DOHH2 (cell line): ENCODE data around the gene RPUSD3.

Source experiments
- H3F3A ChIP-seq: fragments of 200-600 bp; sonication (generic), shearing (Covaris generic); 2 replicates; pipeline ENCODE4 v1.6.0; 2016; ENCODE audit warnings: antibody characterized with exemption, mild to moderate bottlenecking; ENCODE audit not compliant: control insufficient read depth, insufficient read depth
- H3K27ac ChIP-seq: fragments of 200-600 bp; sonication (generic); 2 replicates; pipeline ENCODE4 v1.5.1; 2014; ENCODE audit warnings: low read depth, mild to moderate bottlenecking, low read length, moderate library complexity
- H3K27me3 ChIP-seq: fragments of 200-600 bp; sonication (generic); 2 replicates; pipeline ENCODE4 v1.6.1; 2014; ENCODE audit warnings: mild to moderate bottlenecking, low read length, mixed read lengths; ENCODE audit not compliant: control insufficient read depth
- H3K36me3 ChIP-seq: fragments of 200-600 bp; sonication (generic); 2 replicates; pipeline ENCODE4 v1.6.1; 2014; ENCODE audit warnings: mild to moderate bottlenecking, low read length, moderate library complexity, mixed read lengths; ENCODE audit not compliant: control insufficient read depth
- H3K4me1 ChIP-seq: fragments of 200-600 bp; sonication (generic); 2 replicates; pipeline ENCODE4 v1.6.1; 2014; ENCODE audit warnings: mild to moderate bottlenecking, low read length, mixed read lengths; ENCODE audit not compliant: control insufficient read depth
- H3K4me2 ChIP-seq: fragments of 200-600 bp; sonication (generic); 2 replicates; pipeline ENCODE4 v1.6.0; 2014; ENCODE audit warnings: mild to moderate bottlenecking, low read length, moderate library complexity
- H3K4me3 ChIP-seq: fragments of 200-600 bp; sonication (generic); 2 replicates; pipeline ENCODE4 v1.5.1; 2014; ENCODE audit warnings: mild to moderate bottlenecking, low read length, mixed read lengths
- H3K79me2 ChIP-seq: fragments of 200-600 bp; sonication (generic); 2 replicates; pipeline ENCODE4 v1.6.1; 2014; ENCODE audit warnings: mild to moderate bottlenecking, low read length, mixed read lengths; ENCODE audit not compliant: control insufficient read depth
- H3K9me2 ChIP-seq: fragments of 200-600 bp; sonication (generic); replicated peaks from 2 replicates; pipeline ENCODE4 v1.6.1; 2014; ENCODE audit warnings: mild to moderate bottlenecking, low read length, mixed read lengths; ENCODE audit not compliant: control insufficient read depth
- H3K9me3 ChIP-seq: fragments of 200-600 bp; sonication (generic); 2 replicates; pipeline ENCODE4 v1.6.1; 2014; ENCODE audit warnings: antibody characterized with exemption, low read length, mixed read lengths; ENCODE audit not compliant: control insufficient read depth, insufficient read depth
- H4K20me1 ChIP-seq: fragments of 200-600 bp; sonication (generic); 2 replicates; pipeline ENCODE4 v1.6.0; 2014; ENCODE audit warnings: low read depth, mild to moderate bottlenecking, antibody characterized with exemption, low read length, moderate library complexity; ENCODE audit not compliant: control insufficient read depth, insufficient read depth
- CTCF ChIP-seq: fragments of 200-600 bp; sonication (generic); IDR thresholded peaks from one replicate; pipeline ENCODE4 v1.5.1; 2014; ENCODE audit warnings: antibody characterized with exemption, mild to moderate bottlenecking, low read depth, low read length; ENCODE audit not compliant: poor library complexity, severe bottlenecking
- EZH2phosphoT487 ChIP-seq: fragments of 200-600 bp; sonication (generic); IDR thresholded peaks from 2 replicates; pipeline ENCODE4 v1.6.1; 2017; ENCODE audit warnings: borderline replicate concordance, mild to moderate bottlenecking, antibody characterized with exemption, low read length, moderate library complexity, mixed read lengths

Gene RPUSD3

GRCh38 chr3:9889405-9889804, 45.6 kb upstream of the RPUSD3 start:
- H3K4me2 ChIP-seq = no peak overlapping the region
- TF ChIP-seq EZH2phosphoT487 = no peak
- no peak for TF ChIP-seq CTCF
- H4K20me1 ChIP-seq = peaks cover 13% of the 10 kb centered on the region; the same call in 1 of the 2 replicates

GRCh38 chr3:9888540-9888939, 44.7 kb upstream of the RPUSD3 start:
- Histone ChIP-seq H3K27me3 (no peaks in the 10 kb centered on the region), H3K79me2 (peaks cover 32% of the 10 kb centered on the region), H3F3A (0 out of 2 replicates have a peak, but pooled peaks cover 4% of the 10 kb centered on the region), H4K20me1 (peaks cover 10% of the 10 kb centered on the region; the same call in 1 of the 2 replicates), H3K4me3 (no peak overlapping the region), H3K4me1 (peaks cover 18% of the 10 kb centered on the region), H3K9me3 (no peaks in the 10 kb centered on the region), H3K9me2 (no peaks in the 10 kb centered on the region), H3K27ac (no peak overlapping the region), H3K36me3 (peaks cover 29% of the 10 kb centered on the region), H3K4me2 (no peak overlapping the region)
- no peak for TF ChIP-seq EZH2phosphoT487
- TF ChIP-seq CTCF = no peak

More at GRCh38 chr3:9889405-9889804, 45.6 kb upstream of the RPUSD3 start:
- H3K9me2 ChIP-seq = no peaks in the 10 kb centered on the region
- H3K36me3 ChIP-seq = peaks cover 38% of the 10 kb centered on the region
- H3K27ac ChIP-seq = no peak overlapping the region
- no peaks in the 10 kb centered on the region for H3K9me3 ChIP-seq
- H3K4me1 ChIP-seq = peaks cover 25% of the 10 kb centered on the region
- no peak overlapping the region for H3K4me3 ChIP-seq
- peaks cover 9% of the 10 kb centered on the region; the same call in 1 of the 2 replicates for H3F3A ChIP-seq
- H3K27me3 ChIP-seq = no peaks in the 10 kb centered on the region
- peaks cover 40% of the 10 kb centered on the region for H3K79me2 ChIP-seq

- Histone ChIP-seq H3K27me3 (no peaks in the 10 kb centered on the region), H4K20me1 (0 out of 2 replicates have a peak, but pooled peaks cover 4% of the 10 kb centered on the region), H3F3A (0 out of 2 replicates have a peak, but pooled peaks cover 2% of the 10 kb centered on the region), H3K4me1 (peaks cover 9% of the 10 kb centered on the region), H3K36me3 (peaks cover 19% of the 10 kb centered on the region), H3K4me3 (no peak overlapping the region), H3K9me3 (no peaks in the 10 kb centered on the region), H3K79me2 (peaks cover 21% of the 10 kb centered on the region), H3K27ac (no peak overlapping the region), H3K4me2 (no peak overlapping the region), H3K9me2 (no peaks in the 10 kb centered on the region)
- no peak for TF ChIP-seq EZH2phosphoT487
- no peak for TF ChIP-seq CTCF
Observed at GRCh38 chr3:9887480-9887879, 43.7 kb upstream of the RPUSD3 start.
